Fibroblast of pulmonary artery (primary cell): ENCODE results near the gene TENM3.

Source experiments
- DNase-seq: peaks from one replicate; pipeline ENCODE4 v3.0.0-alpha.2; 2010; ENCODE audit warnings: low read depth
- H3K4me3 ChIP-seq: replicated peaks from 2 replicates; pipeline ENCODE4 v1.5.1; 2011; ENCODE audit warnings: low read depth, mild to moderate bottlenecking, control low read depth, low read length, moderate library complexity
- CTCF ChIP-seq: IDR thresholded peaks from 2 replicates; pipeline ENCODE4 v1.5.1; 2011; ENCODE audit warnings: mild to moderate bottlenecking, control low read depth, low read length, inconsistent platforms; ENCODE audit errors: missing control alignments

The TENM3 gene

GRCh38 chr4:182293691-182294255, 50.6 kb downstream of the TENM3 start:
- no peak overlapping the region for H3K4me3 ChIP-seq
- DNase-seq = no peak
- no peak for TF ChIP-seq CTCF

- no peak for TF ChIP-seq CTCF
Observed at GRCh38 chr4:182294451-182294850, 51.2 kb downstream of the TENM3 start.

GRCh38 chr4:182297659-182298058, 54.5 kb downstream of the TENM3 start:
- no peak for TF ChIP-seq CTCF
- peak; percentile 56 for DNase-seq

More at GRCh38 chr4:182294451-182294850, 51.2 kb downstream of the TENM3 start:
- peak; percentile 51 for DNase-seq
- H3K4me3 ChIP-seq = no peak overlapping the region

GRCh38 chr4:182301736-182302135, 58.5 kb downstream of the TENM3 start:
- no peak for TF ChIP-seq CTCF
- H3K4me3 ChIP-seq = no peak overlapping the region
- no peak for DNase-seq

More at GRCh38 chr4:182297659-182298058, 54.5 kb downstream of the TENM3 start:
- H3K4me3 ChIP-seq = no peak overlapping the region

- TF ChIP-seq CTCF = no peak
- no peak for DNase-seq
- no peak overlapping the region for H3K4me3 ChIP-seq
Observed at GRCh38 chr4:182303847-182304246, 60.6 kb downstream of the TENM3 start.

GRCh38 chr4:182306792-182307507, 63.7 kb downstream of the TENM3 start:
- no peak for DNase-seq
- peak; percentile 28 for TF ChIP-seq CTCF
- no peak overlapping the region for H3K4me3 ChIP-seq

GRCh38 chr4:182307746-182308145, 64.5 kb downstream of the TENM3 start:
- peak; percentile 86 for DNase-seq
- no peak overlapping the region for H3K4me3 ChIP-seq
- TF ChIP-seq CTCF = no peak
